Stimulated activated naive CD8-positive, alpha-beta T cell treated with anti-CD3 and anti-CD28 coated beads, Interleukin-15, Interleukin-2, amounts not matched to agents 100 U/mL and 50 U/mL, for 24 hours (primary cell): Measurements from ENCODE around the gene COX7A2.
A peak's percentile ranks its signal among the peaks of the same experiment; 100 is the strongest.

Experiments
- ATAC-seq: fragments of 150-1000 bp; cut with Tn5 transposase; one replicate; pipeline ENCODE4 v1.10.0; 2021
- DNase-seq: peaks from one replicate; pipeline ENCODE4 v3.0.0; 2021

The COX7A2 gene

DNA sequence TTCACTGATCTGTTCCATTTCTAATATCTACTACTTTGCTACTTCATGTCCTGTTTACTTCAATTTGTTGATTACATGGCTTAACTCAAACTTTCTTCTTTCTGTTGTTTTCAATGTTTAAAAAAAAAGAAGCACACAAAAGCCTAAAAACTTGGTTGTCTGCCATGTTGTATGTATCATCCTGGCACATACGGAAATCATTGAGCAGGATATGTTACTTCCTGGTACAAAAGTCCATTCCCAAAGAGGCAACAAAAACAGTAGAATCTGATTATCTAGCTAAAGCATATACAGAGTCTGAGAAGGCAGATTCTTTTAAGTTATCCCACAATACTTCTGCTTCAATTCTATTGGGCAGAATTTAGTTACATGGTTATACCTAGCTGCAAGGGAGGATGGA, 23.2 kb downstream of the COX7A2 start:
- ATAC-seq, result no peak
- no peak for DNase-seq

- ATAC-seq (no peak), DNase-seq (no peak)
Observed at GRCh38 chr6:75219263-75219662, 24.3 kb downstream of the COX7A2 start.

- no peak for ATAC-seq
- no peak for DNase-seq
Observed at GRCh38 chr6:75217193-75217592, 26.4 kb downstream of the COX7A2 start.

DNA sequence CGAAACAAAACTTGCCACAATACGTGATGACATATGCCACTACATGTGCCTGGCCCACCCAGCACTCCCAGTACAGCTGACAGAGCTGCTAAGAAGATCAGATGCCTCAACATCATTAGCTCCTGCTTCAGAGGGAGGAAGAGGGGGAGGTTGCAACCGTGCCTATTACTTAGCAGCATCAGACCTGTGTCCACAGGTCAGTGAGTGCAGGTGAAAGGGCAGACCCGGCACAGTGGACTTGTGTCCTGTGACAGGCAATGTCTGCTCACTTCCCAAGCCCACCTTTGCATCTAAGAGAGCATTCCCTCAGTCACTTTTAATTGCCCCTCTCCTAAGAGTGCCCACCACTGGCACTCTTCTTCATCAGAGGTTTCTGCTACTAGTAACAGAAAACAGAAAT, 28.3 kb downstream of the COX7A2 start:
- no peak for DNase-seq
- ATAC-seq, result no peak

GRCh38 chr6:75213732-75214131, 29.9 kb downstream of the COX7A2 start:
- ATAC-seq (peak; percentile 47), DNase-seq (no peak)

DNA sequence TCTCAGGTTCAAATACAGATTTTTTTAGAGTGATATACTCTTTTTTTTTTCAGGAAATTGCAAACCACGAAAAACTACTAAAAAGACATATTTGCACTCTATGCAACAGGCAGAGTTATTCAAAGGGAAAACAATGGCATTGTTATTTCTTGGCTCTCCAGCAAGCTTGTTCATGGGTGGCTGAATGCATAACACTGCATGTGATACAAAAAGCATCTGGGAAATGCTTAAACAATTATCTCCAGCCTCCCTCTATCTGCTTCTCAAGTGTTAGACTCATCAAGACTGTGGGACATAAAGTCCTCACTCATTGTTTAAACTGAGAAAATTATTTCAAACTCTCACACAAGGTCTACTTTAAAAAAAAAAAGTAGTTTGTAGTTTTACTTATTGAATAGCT, 30.5 kb downstream of the COX7A2 start:
- DNase-seq (no peak), ATAC-seq (no peak)

- DNase-seq, result no peak
- no peak for ATAC-seq
Observed at GRCh38 chr6:75211920-75212590, 31.5 kb downstream of the COX7A2 start.

DNA sequence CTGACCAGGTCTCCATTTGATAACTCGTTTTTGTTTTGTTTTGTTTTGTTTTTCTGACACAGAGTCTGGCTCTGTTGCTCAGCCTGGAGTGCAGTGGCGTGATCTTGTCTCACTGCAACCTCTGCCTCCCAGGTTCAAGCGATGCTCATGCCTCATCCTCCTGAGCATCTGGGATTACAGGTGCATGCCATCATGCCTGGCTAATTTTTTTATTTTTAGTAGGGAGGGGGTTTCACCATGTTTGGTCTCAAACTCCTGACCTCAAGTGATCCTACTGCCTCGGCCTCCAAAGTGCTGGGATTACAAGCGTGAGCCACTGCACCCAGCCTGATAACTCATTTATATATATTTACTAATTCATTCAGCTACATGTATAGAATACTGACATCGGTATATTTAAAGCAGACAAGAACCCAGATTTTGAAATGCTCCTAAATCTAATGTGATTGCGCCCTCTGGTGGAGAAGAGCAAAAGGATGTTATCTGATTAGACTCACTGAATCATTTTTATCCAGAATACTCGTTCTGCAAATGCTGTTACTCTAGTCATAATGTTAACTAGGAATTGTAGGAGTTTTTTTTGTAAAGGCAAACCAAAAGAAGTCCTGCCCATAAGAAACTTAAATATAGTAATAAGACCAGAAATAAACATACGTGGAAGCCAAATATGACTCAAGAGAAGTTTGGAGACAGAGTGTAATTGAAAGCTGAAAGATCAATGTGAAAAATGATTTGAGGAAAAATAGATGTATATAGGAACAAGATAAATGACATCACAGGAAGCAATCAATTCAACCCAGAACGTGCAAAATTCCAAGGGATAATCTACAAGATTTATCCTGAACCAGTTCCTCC, 32.5 kb downstream of the COX7A2 start:
- DNase-seq (peak; percentile 53), ATAC-seq (no peak)

- DNase-seq (no peak), ATAC-seq (no peak)
Observed at GRCh38 chr6:75209184-75209723, 34.3 kb downstream of the COX7A2 start.

DNA sequence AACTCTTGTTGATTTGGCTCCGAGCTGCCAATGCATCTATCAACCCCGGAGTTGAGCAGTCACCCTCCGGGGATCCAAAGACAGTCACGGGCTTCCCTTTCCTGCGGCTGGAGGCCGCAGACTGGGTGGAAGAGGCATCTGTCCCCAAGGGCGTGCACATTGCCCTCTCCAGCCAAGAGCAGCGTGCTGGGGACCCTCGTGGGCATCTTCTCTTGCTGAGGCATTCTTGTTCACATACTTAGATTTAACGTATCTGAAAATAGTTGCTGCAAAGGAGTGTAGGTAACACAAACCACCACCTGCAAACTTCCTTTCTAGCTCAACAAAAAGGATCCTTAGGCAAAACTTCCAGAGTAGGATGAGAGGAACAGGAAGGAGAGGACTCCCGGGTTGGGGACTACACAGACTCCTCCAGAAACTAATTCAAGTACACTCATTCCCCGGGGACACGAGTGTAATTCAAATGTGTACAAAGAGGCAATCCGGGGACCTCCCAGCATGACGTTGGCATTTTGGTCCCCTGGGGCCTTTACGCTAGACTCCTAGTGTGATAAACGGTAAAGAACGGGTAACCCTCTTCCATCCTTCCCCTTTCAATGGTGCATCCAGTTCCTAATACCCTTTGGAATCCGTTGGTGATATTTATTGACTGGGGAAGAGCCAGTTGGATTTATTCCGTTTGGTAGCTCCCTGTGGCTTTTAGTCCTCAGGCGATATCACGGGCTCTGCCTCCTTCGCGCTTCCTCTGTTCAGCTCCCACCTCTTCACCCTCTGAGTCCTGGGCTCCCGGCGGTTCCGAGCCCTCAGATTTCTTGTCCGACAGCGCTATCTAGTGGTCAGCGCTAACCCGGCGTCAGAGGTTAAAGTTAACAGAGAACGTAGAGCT, 35.1 kb downstream of the COX7A2 start:
- peak; percentile 85 for DNase-seq
- peak; percentile 82 for ATAC-seq

GRCh38 chr6:75206576-75207342, 36.8 kb downstream of the COX7A2 start:
- ATAC-seq, result no peak
- DNase-seq, result no peak

- DNase-seq (peak; percentile 29), ATAC-seq (no peak)
Observed at GRCh38 chr6:75205776-75206575, 37.6 kb downstream of the COX7A2 start, which contains the start of gene COL12A1. Gene COL12A1, minus strand, starts transcription at chr6:75206053. Its CDS starts 3,261 bp downstream, at chr6:75202792.

DNA sequence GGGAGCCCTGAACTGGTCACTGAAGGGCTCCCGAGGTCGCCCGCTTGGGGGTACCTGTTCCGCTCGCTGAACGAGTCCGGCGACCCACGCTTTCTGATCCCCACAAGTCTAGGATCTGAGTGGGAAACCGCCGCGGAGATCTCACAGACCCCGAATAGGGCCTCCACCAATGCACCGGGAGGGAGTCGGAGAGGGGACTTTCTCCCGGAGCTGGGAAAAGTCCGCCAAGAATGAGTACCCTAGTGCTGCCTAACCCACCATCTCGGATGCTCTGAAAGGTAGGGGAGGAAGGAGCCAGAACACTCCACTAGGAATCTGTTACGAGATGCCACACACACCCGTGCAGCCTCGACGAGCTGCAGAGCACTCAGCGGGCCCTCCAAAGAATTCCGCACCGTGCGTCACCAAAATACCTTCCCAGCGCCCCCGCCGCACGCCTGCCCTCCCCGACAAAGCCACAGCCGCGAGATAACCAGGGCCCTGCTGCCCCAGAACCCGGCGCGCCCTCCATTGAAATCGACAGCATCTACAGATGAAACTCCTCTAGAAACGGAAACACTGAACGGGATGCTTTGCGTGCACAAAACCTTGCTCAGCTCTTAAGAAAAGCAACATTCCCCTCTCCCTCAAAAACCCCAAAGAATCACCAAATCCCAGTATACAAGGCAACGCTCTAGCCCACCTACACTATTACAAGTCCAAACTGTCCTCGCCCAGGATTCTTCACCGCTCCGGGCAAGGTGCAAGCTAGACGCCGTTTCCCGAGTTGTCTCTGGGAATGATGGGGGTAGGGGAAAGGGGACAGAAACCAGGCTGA, 38.4 kb downstream of the COX7A2 start:
- ATAC-seq (no peak), DNase-seq (peak; percentile 27)

DNA sequence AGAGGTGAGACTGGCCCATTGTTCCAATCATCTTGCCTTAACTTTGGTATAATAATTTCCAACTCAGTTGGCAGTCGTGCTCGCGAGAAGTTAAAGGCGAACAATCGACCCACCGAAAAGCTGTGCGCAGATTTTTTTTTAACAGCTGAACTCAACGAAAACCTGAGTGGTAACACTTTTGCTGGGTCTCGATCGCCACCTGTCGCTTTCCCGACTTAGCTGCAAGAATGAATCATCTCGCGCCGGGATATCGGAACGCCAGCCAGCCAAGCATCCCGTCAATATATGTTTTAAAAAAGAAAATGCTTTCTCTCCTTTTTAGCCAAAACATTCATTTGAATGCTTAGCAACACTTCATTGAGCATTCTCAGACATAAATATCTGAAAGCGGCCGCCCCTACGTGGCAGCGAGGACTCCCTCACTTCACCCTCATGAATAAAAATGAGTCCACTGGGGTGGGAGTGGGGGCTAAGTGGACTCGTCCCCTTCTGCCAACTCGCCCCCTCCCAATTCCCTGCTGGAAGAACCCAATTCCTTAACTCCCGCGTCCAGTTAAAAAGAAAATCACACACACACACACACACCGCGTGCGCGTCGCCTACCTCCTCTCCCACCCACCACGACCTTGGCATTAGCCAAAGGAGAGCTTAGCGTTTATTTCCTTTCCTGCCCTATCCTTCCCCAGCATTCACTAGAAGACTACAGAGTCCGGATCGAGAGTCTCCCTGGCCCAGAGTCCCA, 39.2 kb downstream of the COX7A2 start:
- peak; percentile 57 for DNase-seq
- ATAC-seq, result no peak

GRCh38 chr6:75203721-75204120, 39.9 kb downstream of the COX7A2 start:
- no peak for ATAC-seq

GRCh38 chr6:75202676-75203131, 40.9 kb downstream of the COX7A2 start:
- ATAC-seq (no peak), DNase-seq (no peak)

More at GRCh38 chr6:75203721-75204120, 39.9 kb downstream of the COX7A2 start:
- DNase-seq, result no peak

GRCh38 chr6:75201901-75202672, 41.5 kb downstream of the COX7A2 start:
- DNase-seq (peak; percentile 5), ATAC-seq (no peak)

DNA sequence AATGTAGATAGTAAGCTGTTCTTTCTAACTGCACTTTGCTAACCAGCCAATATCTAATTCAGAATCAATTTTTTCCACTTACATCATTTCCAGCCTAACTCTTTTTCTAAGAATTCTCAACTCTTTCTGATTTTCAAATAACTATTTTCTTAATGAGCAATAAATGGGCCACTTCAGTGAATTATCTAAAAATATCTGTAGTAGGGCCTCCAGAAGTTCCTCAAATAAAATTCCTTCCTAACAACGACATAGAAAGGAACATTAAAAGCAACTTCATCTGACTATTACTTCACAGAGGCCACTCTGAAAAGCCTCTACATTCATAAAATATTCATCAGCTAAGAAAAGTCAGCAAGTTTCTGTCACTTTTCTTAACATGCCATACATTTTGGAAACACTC, 42.6 kb downstream of the COX7A2 start:
- DNase-seq (no peak), ATAC-seq (no peak)
